ENCODE data around the gene RAB20. TPM values are rescaled to one million over a fixed set of nuclear protein-coding genes. Genes with fewer than 3 reads are reported as not detected.
"Not testable (repeated sequence)": the region's sequence is repeated elsewhere in the genome, so short reads cannot be mapped to it uniquely, and the experiment has no call there.

RAB20 gene
- total RNA-seq, 4 donors from 2014 or later, result 0.77 to 12.4 (median 9.1) TPM

DNA sequence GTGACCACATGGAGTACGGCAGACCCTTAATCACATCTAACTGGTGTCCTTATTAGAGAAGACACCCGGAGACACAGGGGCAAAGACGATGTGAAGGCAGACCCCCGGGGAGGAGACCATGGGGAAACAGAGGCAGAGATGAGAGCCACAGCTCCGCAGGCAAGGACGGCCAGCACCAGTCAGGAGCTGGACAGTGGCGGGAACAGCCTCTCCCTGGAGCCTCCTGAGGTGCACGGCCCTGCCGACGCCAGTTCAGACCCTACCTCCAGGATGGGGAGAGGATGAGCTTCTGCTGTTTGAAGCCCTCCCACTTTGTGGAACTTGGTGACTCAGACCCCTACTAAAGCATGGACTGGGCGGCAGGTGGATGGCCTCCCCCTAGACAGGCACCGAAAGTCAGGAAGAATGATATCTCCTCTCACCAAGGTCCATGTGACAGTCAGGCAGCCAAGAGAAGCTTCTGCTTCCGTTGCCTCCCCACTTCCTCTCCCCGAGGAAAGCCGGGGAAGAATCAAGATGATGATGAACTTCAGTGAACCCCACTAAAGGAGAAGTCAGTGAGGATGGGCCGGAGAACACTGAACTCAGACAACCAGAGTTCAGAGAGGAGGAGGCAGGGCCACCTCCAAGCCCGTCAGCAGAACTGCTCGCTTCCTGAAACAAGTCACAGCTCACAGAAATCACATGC, 25.4 kb downstream of the RAB20 start:
- no peak for DNase-seq
- no peaks in the 10 kb centered on the region for H3K27me3 ChIP-seq
- intact Hi-C loops (cut with DNase I; ENCODE audit: low total_unique reads), result no loop called here
- no peak overlapping the region for H3K4me3 ChIP-seq
- H3K36me3 ChIP-seq, result no peaks in the 10 kb centered on the region
- H3K4me1 ChIP-seq, result no peaks in the 10 kb centered on the region
- no peak overlapping the region for H3K27ac ChIP-seq
- H3K9me3 ChIP-seq, result no peaks in the 10 kb centered on the region
- no peak for TF ChIP-seq POLR2A (IDR thresholded peaks at IDR 0.05)
- TF ChIP-seq, protein P1, sequence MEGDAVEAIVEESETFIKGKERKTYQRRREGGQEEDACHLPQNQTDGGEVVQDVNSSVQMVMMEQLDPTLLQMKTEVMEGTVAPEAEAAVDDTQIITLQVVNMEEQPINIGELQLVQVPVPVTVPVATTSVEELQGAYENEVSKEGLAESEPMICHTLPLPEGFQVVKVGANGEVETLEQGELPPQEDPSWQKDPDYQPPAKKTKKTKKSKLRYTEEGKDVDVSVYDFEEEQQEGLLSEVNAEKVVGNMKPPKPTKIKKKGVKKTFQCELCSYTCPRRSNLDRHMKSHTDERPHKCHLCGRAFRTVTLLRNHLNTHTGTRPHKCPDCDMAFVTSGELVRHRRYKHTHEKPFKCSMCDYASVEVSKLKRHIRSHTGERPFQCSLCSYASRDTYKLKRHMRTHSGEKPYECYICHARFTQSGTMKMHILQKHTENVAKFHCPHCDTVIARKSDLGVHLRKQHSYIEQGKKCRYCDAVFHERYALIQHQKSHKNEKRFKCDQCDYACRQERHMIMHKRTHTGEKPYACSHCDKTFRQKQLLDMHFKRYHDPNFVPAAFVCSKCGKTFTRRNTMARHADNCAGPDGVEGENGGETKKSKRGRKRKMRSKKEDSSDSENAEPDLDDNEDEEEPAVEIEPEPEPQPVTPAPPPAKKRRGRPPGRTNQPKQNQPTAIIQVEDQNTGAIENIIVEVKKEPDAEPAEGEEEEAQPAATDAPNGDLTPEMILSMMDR (IDR thresholded peaks at IDR 0.05), result no peak

DNA sequence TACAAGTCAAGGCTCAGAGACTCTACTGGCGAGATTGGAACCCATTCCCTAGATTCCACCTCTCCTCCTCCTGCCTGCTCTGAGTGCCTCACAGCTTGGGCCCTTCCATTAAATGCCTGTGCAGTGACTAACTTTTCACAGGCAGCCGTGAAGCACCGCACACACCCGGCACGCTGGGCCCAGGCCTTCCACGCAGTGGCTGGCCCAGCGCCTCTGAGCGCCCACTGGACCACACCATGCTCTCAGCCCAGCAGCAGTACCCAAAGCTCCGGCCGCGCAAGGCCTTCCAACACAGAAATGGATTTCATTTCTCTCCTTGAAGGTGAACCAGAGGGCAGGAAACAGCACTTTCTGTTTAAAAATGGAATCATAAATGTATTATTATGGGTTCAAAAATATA, 26.0 kb downstream of the RAB20 start:
- DNase-seq, result no peak
- no peaks in the 10 kb centered on the region for H3K4me1 ChIP-seq
- no peaks in the 10 kb centered on the region for H3K36me3 ChIP-seq
- TF ChIP-seq POLR2A (IDR thresholded peaks at IDR 0.05), result no peak
- TF ChIP-seq, protein P1 (IDR thresholded peaks at IDR 0.05), result no peak
- no peaks in the 10 kb centered on the region for H3K27me3 ChIP-seq
- H3K4me3 ChIP-seq, result no peak overlapping the region
- intact Hi-C loops (cut with DNase I; ENCODE audit: low total_unique reads), result no loop called here
- H3K27ac ChIP-seq, result no peak overlapping the region
- no peaks in the 10 kb centered on the region for H3K9me3 ChIP-seq

DNA sequence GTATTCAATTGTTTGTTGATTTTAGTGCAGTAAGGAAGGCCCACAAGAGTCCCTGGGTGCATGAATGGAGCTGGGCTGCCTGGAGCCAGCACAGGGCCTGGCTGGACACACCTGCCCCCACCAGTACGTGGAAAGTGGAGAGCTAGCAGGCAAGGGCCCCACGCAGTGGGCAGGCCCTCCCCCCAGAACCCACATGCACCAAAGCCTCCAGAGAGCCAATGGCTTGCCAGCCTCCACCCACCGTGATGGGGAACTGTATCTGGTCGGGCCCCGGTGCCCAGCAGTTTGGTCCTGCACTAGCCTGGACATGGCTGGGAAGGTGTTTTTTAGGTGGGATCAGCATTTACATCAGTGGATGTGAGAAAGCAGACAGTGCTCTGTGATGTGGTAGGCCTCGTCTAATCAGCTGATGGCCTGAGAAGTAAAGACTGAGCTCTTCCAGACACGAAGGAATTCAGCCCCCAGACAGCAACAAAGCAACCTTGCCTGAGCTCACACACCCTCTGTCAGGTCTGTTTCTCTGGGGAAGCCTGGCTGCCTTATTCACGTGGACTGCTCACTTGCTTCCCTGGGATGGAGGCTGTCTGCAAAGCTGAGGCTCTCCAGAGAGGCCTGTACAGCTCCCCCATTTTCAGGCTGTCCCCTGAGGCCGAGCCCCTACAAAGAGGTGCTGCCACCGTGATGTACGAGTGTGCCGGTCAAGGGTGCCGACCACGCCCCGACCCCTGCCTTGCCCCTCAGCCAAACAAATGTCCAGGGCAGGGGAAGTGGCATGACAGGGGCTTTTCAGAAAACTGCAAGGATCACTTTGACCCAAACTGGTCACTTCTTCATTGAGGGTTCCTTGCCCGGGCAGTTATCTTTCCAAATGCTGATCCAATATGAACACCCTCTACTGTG, 27.5 kb downstream of the RAB20 start:
- H3K4me1 ChIP-seq, result no peaks in the 10 kb centered on the region
- TF ChIP-seq, protein P1 (IDR thresholded peaks at IDR 0.05), result no peak
- TF ChIP-seq POLR2A (IDR thresholded peaks at IDR 0.05), result no peak
- H3K36me3 ChIP-seq, result no peaks in the 10 kb centered on the region
- intact Hi-C loops (cut with DNase I; ENCODE audit: low total_unique reads), result no loop called here
- H3K27me3 ChIP-seq, result no peaks in the 10 kb centered on the region
- no peaks in the 10 kb centered on the region for H3K9me3 ChIP-seq
- no peak overlapping the region for H3K27ac ChIP-seq
- no peak for DNase-seq
- no peak overlapping the region for H3K4me3 ChIP-seq

DNA sequence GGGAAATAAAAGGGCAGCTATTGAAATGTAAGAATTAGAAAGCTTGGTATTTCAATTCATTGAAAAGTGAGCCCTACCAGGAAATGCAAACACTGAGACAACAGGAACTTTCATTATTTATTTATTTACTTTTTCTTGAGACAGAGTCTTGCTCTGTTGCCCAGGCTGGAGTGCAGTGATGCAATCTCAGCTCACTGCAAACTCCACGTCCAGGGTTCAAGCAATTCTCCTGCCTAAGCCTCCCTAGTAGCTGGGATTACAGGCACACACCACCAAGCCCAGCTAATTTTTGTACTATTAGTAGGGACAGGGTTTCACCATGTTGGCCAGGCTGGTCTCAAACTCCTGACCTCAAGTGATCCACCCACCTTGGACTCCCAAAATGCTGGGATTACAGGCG, 29.3 kb downstream of the RAB20 start:
- intact Hi-C loops (cut with DNase I; ENCODE audit: low total_unique reads); H3K27ac ChIP-seq: not testable (repeated sequence)

DNA sequence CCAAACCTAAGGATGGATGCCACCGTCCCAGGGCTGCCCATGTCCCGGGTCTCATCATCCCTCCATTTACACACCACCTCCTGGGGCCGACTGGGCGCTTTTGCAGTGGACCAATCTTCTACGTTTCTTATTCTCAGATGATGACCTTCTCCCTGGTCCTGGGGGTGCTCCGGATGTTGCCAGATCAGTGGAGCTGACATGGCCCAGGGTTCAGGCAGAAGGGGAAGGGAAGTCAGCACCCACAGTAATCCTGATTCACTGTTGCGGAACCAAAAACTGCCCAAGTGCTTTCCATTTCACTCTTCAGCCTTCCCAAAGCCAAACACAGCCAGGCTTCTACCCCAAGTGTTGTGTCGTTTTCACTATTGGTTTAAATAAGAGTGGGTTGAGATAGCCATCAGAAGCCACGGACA, 29.8 kb downstream of the RAB20 start:
- Histone ChIP-seq H3K27me3 (no peaks in the 10 kb centered on the region), H3K9me3 (no peaks in the 10 kb centered on the region), H3K4me1 (no peaks in the 10 kb centered on the region), H3K36me3 (no peaks in the 10 kb centered on the region), H3K4me3 (no peak overlapping the region), H3K27ac (no peak overlapping the region)
- intact Hi-C loops (cut with DNase I; ENCODE audit: low total_unique reads), result no loop called here
- no peak for TF ChIP-seq POLR2A (IDR thresholded peaks at IDR 0.05)
- TF ChIP-seq, protein P1 (IDR thresholded peaks at IDR 0.05), result no peak
- DNase-seq, result no peak

More for the DNA sequence above, 29.3 kb downstream of the RAB20 start:
- H3K36me3 ChIP-seq, H3K4me3 ChIP-seq, H3K27me3 ChIP-seq, H3K4me1 ChIP-seq, DNase-seq, H3K9me3 ChIP-seq: not testable (repeated sequence)
